ENCODE measurements around the gene TNFAIP8L1.

GRCh38 chr19:4689403-4689802 is 50.1 kb downstream of the TNFAIP8L1 start:
- no peak for TF ChIP-seq POLR2AphosphoS5 (IDR thresholded peaks at IDR 0.05)
- no peak for TF ChIP-seq POLR2A (IDR thresholded peaks at IDR 0.05)
- TF ChIP-seq CTCF (IDR thresholded peaks at IDR 0.05): no peak
- TF ChIP-seq EP300 (IDR thresholded peaks at IDR 0.05): no peak
